K562 (cell line): ENCODE measurements around the gene BCL7C. TPM values are rescaled to one million over a fixed set of nuclear protein-coding genes. Genes with fewer than 3 reads are reported as not detected.

Experiments used
- BHLHE40 ChIP-seq: IDR thresholded peaks from 2 replicates; pipeline ENCODE4 v1.6.1; 2011; ENCODE audit warnings: low read length, improper control_type of control experiment
- CCNT2 ChIP-seq: IDR thresholded peaks from 2 replicates; pipeline ENCODE4 v1.6.1; 2011; ENCODE audit warnings: borderline replicate concordance, low read depth, mild to moderate bottlenecking, moderate library complexity, mixed read lengths, low read length; ENCODE audit not compliant: insufficient read length; ENCODE audit errors: extremely low read depth
- ETS2 ChIP-seq: IDR thresholded peaks from 2 replicates; pipeline ENCODE4 v1.6.1; 2016; ENCODE audit warnings: borderline replicate concordance, missing genetic modification characterization, mild to moderate bottlenecking, moderate library complexity, missing compliant biosample characterization; ENCODE audit not compliant: poor library complexity, severe bottlenecking
- MAFK ChIP-seq: IDR thresholded peaks from 2 replicates; pipeline ENCODE4 v1.6.1; 2011; ENCODE audit warnings: low read length, improper control_type of control experiment
- NBN ChIP-seq: fragments of 450-650 bp; IDR thresholded peaks from 2 replicates; pipeline ENCODE4 v1.6.1; 2016; ENCODE audit warnings: low read depth, mild to moderate bottlenecking
- POLR2G ChIP-seq: fragments of 200-400 bp; formaldehyde crosslinking; IDR thresholded peaks from 2 replicates; pipeline ENCODE4 v1.6.1; 2017; ENCODE audit warnings: low read depth, mild to moderate bottlenecking, antibody characterized with exemption, low read length, moderate library complexity
- RB1 ChIP-seq: fragments of 450-650 bp; IDR thresholded peaks from 2 replicates; pipeline ENCODE4 v1.6.1; 2017; ENCODE audit warnings: low read depth, mild to moderate bottlenecking
- ZNF174 ChIP-seq: fragments of 250-450 bp; sonication (Bioruptor Pico); IDR thresholded peaks from 2 replicates; pipeline ENCODE4 v1.4.0; 2020; ENCODE audit warnings: mild to moderate bottlenecking
- polyA plus RNA-seq, 8 experiments: library from polyadenylated mRNA; depleted of rRNA in 4 of 8; stranded (reverse) in 5 of 8; unstranded in 3 of 8; fragments of >200 nt; fragmentation: Nextera tagmentation in 2 of 8; fragmentation: Illumina TruSeq in 1 of 8; extraction: Ambion mirVana in 2 of 8; extraction: Trizol in 1 of 8; gene quantifications; 2 replicates each; pipeline versions ENCODE4 v1.2.1 to v1.2.3, GENCODE V29; 2011 to 2014; ENCODE audit warnings: inconsistent platforms in 1 of 8, missing spikeins in 1 of 8
- total RNA-seq, 7 experiments: library from RNA; depleted of rRNA in 6 of 7; stranded (reverse); fragments of >200 nt in 6 of 7; fragmentation: Illumina TruSeq in 2 of 7; extraction: Trizol in 2 of 7; gene quantifications; 2 replicates each; pipeline versions ENCODE4 v1.2.1 to v1.2.3, GENCODE V29; 2011 to 2021; ENCODE audit warnings: low replicate concordance in 1 of 7
- TF ChIP-seq, protein P1 (sequence below), 2 experiments: fragments of 150-350 bp in 1 of 2; IDR thresholded peaks; 2 replicates each; pipeline ENCODE4 v1.6.1; 2012 to 2016; ENCODE audit warnings: low read depth in 2 of 2, low read length in 2 of 2, mild to moderate bottlenecking in 1 of 2, moderate library complexity in 1 of 2
- TF ChIP-seq, protein P2 (sequence below), 2 experiments: fragments of 450-650 bp; formaldehyde crosslinking in 1 of 2; IDR thresholded peaks; 2 replicates each; pipeline versions ENCODE4 v1.4.0 to v1.6.1; 2014 to 2020; ENCODE audit warnings: mild to moderate bottlenecking in 2 of 2, borderline replicate concordance in 1 of 2, low read depth in 1 of 2
- TF ChIP-seq, protein P3 (sequence below): fragments of 250-450 bp; sonication (Bioruptor Pico); IDR thresholded peaks from 2 replicates; pipeline ENCODE4 v1.5.0; 2021; ENCODE audit warnings: mild to moderate bottlenecking, borderline replicate concordance

The BCL7C gene
- total and polyA plus RNA-seq, 9 of the 15 experiments (the other 6 are each of a cell fraction or from before 2014, with no cell fraction given), result 1.7 to 85.8 (median 19.6) TPM

DNA sequence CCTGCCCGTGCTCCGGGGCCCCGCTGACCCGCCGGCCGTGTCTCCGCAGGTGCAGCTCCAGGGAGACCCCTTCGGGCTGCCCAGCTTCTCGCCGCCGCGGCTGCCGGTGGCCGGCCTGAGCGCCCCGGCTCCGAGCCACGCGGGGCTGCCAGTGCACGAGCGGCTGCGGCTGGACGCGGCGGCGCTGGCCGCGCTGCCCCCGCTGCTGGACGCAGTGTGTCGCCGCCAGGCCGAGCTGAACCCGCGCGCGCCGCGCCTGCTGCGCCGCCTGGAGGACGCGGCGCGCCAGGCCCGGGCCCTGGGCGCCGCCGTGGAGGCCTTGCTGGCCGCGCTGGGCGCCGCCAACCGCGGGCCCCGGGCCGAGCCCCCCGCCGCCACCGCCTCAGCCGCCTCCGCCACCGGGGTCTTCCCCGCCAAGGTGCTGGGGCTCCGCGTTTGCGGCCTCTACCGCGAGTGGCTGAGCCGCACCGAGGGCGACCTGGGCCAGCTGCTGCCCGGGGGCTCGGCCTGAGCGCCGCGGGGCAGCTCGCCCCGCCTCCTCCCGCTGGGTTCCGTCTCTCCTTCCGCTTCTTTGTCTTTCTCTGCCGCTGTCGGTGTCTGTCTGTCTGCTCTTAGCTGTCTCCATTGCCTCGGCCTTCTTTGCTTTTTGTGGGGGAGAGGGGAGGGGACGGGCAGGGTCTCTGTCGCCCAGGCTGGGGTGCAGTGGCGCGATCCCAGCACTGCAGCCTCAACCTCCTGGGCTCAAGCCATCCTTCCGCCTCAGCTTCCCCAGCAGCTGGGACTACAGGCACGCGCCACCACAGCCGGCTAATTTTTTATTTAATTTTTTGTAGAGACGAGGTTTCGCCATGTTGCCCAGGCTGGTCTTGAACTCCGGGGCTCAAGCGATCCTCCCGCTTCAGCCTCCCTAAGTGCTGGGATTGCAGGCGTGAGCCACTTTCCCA, 8.4 kb upstream of the BCL7C start (continued):
- TF ChIP-seq, protein P1, sequence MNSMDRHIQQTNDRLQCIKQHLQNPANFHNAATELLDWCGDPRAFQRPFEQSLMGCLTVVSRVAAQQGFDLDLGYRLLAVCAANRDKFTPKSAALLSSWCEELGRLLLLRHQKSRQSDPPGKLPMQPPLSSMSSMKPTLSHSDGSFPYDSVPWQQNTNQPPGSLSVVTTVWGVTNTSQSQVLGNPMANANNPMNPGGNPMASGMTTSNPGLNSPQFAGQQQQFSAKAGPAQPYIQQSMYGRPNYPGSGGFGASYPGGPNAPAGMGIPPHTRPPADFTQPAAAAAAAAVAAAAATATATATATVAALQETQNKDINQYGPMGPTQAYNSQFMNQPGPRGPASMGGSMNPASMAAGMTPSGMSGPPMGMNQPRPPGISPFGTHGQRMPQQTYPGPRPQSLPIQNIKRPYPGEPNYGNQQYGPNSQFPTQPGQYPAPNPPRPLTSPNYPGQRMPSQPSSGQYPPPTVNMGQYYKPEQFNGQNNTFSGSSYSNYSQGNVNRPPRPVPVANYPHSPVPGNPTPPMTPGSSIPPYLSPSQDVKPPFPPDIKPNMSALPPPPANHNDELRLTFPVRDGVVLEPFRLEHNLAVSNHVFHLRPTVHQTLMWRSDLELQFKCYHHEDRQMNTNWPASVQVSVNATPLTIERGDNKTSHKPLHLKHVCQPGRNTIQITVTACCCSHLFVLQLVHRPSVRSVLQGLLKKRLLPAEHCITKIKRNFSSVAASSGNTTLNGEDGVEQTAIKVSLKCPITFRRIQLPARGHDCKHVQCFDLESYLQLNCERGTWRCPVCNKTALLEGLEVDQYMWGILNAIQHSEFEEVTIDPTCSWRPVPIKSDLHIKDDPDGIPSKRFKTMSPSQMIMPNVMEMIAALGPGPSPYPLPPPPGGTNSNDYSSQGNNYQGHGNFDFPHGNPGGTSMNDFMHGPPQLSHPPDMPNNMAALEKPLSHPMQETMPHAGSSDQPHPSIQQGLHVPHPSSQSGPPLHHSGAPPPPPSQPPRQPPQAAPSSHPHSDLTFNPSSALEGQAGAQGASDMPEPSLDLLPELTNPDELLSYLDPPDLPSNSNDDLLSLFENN (IDR thresholded peaks at IDR 0.05; ENCODE audit: low read depth in 2 of 2, low read length in 2 of 2), result no peak
- TF ChIP-seq, protein P2, sequence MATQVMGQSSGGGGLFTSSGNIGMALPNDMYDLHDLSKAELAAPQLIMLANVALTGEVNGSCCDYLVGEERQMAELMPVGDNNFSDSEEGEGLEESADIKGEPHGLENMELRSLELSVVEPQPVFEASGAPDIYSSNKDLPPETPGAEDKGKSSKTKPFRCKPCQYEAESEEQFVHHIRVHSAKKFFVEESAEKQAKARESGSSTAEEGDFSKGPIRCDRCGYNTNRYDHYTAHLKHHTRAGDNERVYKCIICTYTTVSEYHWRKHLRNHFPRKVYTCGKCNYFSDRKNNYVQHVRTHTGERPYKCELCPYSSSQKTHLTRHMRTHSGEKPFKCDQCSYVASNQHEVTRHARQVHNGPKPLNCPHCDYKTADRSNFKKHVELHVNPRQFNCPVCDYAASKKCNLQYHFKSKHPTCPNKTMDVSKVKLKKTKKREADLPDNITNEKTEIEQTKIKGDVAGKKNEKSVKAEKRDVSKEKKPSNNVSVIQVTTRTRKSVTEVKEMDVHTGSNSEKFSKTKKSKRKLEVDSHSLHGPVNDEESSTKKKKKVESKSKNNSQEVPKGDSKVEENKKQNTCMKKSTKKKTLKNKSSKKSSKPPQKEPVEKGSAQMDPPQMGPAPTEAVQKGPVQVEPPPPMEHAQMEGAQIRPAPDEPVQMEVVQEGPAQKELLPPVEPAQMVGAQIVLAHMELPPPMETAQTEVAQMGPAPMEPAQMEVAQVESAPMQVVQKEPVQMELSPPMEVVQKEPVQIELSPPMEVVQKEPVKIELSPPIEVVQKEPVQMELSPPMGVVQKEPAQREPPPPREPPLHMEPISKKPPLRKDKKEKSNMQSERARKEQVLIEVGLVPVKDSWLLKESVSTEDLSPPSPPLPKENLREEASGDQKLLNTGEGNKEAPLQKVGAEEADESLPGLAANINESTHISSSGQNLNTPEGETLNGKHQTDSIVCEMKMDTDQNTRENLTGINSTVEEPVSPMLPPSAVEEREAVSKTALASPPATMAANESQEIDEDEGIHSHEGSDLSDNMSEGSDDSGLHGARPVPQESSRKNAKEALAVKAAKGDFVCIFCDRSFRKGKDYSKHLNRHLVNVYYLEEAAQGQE (IDR thresholded peaks at IDR 0.05; ENCODE audit: borderline replicate concordance), result 0 out of 2 replicates have a peak, but pooled peaks have one; percentile 28
- TF ChIP-seq, protein P2 (CRISPR knock-in tag; IDR thresholded peaks at IDR 0.05; ENCODE audit: low read depth), result no peak
- TF ChIP-seq MAFK (no peak), BHLHE40 (peak; percentile 81), NBN (no peak), ETS2 (tag) (no peak), ZNF174 (CRISPR knock-in tag) (no peak), RB1 (peak; percentile 96), POLR2G (peak; percentile 89), CCNT2 (peak; percentile 81)
- TF ChIP-seq, protein P3, sequence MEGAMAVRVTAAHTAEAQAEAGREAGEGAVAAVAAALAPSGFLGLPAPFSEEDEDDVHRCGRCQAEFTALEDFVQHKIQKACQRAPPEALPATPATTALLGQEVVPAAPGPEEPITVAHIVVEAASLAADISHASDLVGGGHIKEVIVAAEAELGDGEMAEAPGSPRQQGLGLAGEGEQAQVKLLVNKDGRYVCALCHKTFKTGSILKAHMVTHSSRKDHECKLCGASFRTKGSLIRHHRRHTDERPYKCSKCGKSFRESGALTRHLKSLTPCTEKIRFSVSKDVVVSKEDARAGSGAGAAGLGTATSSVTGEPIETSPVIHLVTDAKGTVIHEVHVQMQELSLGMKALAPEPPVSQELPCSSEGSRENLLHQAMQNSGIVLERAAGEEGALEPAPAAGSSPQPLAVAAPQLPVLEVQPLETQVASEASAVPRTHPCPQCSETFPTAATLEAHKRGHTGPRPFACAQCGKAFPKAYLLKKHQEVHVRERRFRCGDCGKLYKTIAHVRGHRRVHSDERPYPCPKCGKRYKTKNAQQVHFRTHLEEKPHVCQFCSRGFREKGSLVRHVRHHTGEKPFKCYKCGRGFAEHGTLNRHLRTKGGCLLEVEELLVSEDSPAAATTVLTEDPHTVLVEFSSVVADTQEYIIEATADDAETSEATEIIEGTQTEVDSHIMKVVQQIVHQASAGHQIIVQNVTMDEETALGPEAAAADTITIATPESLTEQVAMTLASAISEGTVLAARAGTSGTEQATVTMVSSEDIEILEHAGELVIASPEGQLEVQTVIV (CRISPR knock-in tag), result no peak
